Effector CD4-positive, alpha-beta T cell (primary cell): ENCODE measurements around the gene SLC9A3.

Experiments
- DNase-seq: peaks from one replicate; pipeline ENCODE4 v3.0.0-alpha.2; 2020

The SLC9A3 gene

DNA sequence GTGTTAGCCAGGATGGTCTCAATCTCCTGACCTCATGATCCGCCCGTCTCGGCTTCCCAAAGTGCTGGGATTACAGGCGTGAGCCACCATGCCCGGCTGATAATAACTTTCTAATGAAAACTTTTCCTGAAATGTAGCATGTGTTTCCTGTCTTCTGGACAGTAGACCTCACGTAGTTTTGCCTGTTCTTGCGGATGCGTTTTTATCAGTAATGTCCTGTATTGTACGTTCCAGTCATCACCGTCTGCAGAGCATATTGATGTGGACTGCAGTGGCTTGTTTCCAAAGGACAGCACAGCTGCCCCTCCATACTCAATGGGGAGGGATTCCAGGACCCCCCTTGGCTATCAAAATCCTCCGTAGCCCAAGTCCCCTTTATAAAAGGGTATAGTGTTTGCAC is 68.4 kb downstream of the SLC9A3 start:
- no peak for DNase-seq

GRCh38 chr5:454936-455335 is 69.3 kb downstream of the SLC9A3 start:
- DNase-seq: no peak

- no peak for DNase-seq
Observed at GRCh38 chr5:453725-454481, 70.3 kb downstream of the SLC9A3 start.

- no peak for DNase-seq
Observed at GRCh38 chr5:452978-453710, 71.1 kb downstream of the SLC9A3 start.

DNA sequence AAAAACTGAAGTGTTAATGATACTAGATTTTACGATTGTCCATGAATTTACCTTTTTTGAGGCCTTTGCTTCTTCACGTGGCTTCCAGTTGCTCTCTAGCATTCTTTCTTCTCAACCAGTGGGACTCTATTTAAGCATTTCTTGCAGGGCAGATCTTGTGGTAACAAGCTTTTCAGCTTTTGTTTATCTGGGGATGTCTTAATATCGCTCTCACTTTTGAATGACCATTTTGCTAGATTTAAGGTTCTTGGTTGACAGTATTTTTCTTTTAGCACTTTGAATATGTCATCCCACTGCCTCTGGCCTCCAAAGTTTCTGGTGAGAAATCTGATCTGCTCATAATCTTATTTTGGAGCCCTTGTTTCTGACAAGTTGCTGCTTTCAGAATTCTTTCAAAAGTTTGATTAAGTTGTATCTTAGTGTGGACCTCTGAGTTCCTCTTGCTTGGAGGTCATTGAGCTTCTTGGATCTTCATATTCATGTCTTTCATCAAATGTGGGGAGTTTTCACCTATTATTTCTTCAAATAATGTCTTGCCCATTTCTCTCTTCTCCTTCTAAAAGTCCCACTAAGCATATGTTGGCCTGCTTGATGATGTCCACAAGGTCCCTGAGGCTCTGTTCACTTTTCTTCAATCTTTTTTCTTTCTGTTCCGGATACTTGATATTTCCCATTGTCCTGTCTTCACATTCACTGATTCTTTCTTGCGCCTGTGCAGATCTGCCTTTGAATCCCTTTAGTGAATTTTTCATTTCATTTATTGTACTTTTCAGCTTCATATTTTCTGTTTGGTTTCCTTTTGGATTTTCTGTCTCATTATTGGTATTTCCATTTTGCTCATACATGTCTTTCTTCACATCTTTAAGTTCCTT is 72.4 kb downstream of the SLC9A3 start:
- no peak for DNase-seq

GRCh38 chr5:449151-449550 is 75.1 kb downstream of the SLC9A3 start:
- no peak for DNase-seq

DNA sequence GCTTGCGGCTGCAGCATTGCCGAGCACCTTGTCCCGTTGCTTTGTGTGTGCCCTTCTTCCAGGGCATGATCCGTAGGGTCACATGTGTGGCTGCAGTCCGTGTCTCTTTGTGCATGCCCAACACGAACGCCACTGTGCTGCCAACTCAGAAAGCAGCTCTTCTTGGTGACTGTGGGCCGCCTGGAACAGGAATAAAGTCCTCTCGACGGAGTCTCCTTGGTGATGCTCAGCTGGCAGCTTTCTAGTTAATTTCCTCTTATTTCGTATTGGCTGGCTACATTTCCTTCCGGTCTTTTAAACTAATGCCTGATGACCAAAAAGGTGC is 75.5 kb downstream of the SLC9A3 start:
- DNase-seq: no peak

DNA sequence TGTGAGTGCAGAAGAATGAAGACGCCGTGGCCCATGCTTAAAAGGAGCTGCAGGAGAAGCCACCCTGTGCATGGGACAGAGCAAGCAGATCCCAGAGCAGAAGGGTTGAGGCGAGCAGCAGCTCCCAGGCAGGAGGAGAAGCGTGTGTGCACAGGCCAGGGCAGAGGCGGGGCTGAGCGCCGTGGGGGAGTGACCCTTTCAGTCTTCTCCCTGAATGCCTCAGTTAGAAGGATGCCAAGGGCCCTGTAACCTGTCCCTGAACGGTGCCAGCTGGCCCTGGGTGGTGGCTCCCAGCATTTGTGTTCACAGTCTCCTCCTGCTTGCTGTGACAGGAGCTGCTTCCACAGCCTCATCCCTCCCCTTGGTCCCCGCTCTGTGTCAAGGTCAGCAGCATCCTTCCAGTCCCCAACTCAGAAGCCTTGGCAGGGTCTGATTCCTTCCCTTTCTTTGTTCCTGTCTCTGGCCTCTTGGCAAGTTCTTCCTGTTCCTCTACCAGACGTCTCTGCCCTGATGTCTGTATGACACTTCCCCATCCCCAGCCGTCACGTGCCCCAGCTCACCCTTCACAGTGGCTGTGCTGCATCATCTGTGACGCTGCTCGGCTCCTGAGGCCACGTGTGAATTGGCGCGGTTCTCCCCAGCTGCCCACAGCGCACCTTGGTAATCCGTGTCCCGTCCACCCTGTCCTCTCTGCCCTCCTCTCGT is 76.0 kb downstream of the SLC9A3 start:
- DNase-seq: no peak

- DNase-seq: no peak
Observed at GRCh38 chr5:447501-447900, 76.7 kb downstream of the SLC9A3 start.

DNA sequence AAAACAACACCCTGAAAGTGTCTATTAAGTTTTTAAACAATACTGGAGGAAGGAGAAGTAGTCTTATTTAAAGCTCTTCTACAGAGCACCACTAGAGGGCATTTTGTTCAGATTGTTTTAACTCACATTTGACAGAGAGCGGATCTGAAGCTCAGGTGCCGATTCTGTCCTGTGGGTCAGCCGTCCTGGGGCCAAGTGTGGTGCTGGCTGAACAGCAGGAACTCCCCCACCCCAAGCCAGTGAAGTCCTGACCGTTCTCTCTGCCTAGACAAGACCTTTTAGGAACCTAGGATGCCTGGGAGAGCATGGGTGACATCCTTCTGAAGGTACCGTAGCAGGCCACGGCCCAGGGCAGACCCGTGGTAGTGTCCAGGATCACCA is 77.4 kb downstream of the SLC9A3 start:
- DNase-seq: no peak

GRCh38 chr5:446066-446882 is 78.0 kb downstream of the SLC9A3 start:
- DNase-seq: no peak

- DNase-seq: no peak
Observed at GRCh38 chr5:445591-445990, 78.7 kb downstream of the SLC9A3 start.

GRCh38 chr5:444226-444625 is 80.0 kb downstream of the SLC9A3 start:
- no peak for DNase-seq

- DNase-seq: peak; percentile 20
Observed at GRCh38 chr5:443239-444151, 80.8 kb downstream of the SLC9A3 start.

- peak; percentile 64 for DNase-seq
Observed at GRCh38 chr5:442335-443238, 81.7 kb downstream of the SLC9A3 start, which contains the start of gene EXOC3. Gene EXOC3, plus strand, starts transcription at chr5:443176. Its CDS starts 3,030 bp downstream, at chr5:446206.

GRCh38 chr5:441996-442334 is 82.3 kb downstream of the SLC9A3 start:
- DNase-seq: no peak

DNA sequence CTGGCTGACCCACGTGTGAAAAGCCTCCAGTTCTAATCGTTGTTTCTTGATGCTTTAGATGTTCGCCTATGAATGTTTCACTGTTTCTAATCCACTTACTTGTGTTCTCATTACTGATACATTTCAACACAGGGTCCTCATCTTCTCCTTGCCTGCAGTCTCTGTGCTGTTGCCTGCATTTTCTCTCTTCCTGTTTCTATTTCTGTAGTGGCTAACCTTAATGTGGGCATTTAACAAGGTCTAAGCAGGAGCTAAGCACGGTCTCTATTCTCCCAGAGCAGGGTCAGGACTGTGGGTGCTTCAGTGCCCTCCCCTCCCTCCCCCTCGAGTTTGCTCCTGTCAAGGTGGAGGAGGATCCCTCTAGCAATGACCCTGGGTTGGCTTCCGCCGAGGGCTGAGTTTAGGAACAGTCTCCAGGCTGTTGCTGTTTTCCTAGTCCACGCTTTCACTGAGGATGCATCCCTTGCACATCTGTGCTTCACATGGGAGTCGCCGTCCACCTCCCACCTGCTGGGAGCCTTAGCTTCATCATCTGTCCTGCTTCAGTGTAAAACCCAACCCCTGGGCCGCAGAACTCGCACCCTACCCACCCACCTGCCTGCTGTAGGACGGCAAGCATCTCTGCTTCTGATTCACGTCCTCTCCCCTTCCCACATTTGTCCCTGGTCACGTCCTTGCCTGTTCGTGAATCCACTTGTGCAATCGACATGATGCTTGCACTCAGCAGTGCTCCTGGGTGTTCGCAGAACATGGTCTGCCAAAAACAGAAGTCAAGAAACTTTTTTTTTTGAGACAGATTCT is 83.6 kb downstream of the SLC9A3 start:
- DNase-seq: no peak

DNA sequence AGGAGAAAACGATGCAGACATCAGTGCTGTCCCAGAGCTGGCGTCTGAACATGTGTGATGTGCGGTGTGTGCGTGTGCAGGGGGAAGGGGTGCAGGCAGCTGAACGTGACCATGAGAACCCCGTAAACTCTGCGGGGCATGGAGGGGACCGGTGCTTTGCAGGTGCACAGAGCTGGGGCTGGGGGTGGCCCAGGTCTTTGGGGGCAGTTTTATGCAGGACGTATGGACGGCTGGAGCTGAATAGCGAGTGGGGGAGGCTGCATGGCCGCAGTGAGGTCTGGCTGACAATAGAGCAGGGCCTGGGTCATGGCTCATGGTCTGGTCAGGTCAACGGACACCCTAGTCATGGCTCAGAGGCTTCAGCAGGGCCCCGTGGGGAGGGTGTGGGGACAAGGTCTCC is 84.6 kb downstream of the SLC9A3 start:
- no peak for DNase-seq

DNA sequence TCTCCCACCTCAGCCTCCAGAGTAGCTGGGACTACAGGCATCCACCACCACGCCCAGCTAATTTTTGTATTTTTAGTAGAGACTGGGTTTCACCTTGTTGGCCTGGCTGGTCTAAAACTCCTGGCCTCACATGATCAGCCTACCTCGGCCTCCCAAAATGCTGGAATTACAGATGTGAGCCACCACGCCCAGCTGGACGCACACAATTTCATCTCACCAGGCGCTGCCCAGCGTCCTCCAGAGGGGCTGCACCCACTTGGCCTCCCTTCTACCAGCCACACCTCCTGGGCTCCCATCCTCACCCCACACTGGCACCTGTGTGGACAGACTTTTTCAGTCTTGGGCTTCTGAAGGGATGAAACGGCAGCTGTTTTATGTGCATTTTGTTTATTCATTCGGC is 85.1 kb downstream of the SLC9A3 start:
- DNase-seq: no peak
